ENCODE results near the gene CSRP3. TPM values are rescaled to one million over a fixed set of nuclear protein-coding genes. Genes with fewer than 3 reads are reported as not detected.

Gene CSRP3
- total RNA-seq, 4 donors from 2014 or later: not detected

- no peak for TF ChIP-seq CTCF (IDR thresholded peaks at IDR 0.05)
- no peak for DNase-seq (ENCODE audit: low spot score)
Measured at GRCh38 chr11:19216021-19216420, 14.2 kb upstream of the CSRP3 start.

GRCh38 chr11:19209617-19210370 lies 8.0 kb upstream of the CSRP3 start:
- peak; percentile 69 for ATAC-seq (ENCODE audit: low FRiP score)

More at GRCh38 chr11:19216021-19216420, 14.2 kb upstream of the CSRP3 start:
- no peak for ATAC-seq (ENCODE audit: low FRiP score)

GRCh38 chr11:19208959-19209546 lies 7.3 kb upstream of the CSRP3 start:
- DNase-seq (ENCODE audit: low spot score) (no peak), ATAC-seq (ENCODE audit: low FRiP score) (peak; percentile 10)
- no peak for TF ChIP-seq CTCF (IDR thresholded peaks at IDR 0.05)

More at GRCh38 chr11:19209617-19210370, 8.0 kb upstream of the CSRP3 start:
- TF ChIP-seq CTCF (IDR thresholded peaks at IDR 0.05): no peak
- DNase-seq (ENCODE audit: low spot score): no peak

- ATAC-seq (ENCODE audit: low FRiP score) (no peak), DNase-seq (ENCODE audit: low spot score) (no peak)
- TF ChIP-seq CTCF (IDR thresholded peaks at IDR 0.05): no peak
Measured at GRCh38 chr11:19208181-19208580, 6.4 kb upstream of the CSRP3 start.

GRCh38 chr11:19204836-19205235 lies 3.1 kb upstream of the CSRP3 start:
- ATAC-seq (ENCODE audit: low FRiP score): no peak
- TF ChIP-seq CTCF (IDR thresholded peaks at IDR 0.05): no peak
- no peak for DNase-seq (ENCODE audit: low spot score)

GRCh38 chr11:19200410-19201201 lies 1.2 kb downstream of the CSRP3 start:
- DNase-seq (ENCODE audit: low spot score) (no peak), ATAC-seq (ENCODE audit: low FRiP score) (no peak)
- TF ChIP-seq CTCF (IDR thresholded peaks at IDR 0.05): no peak
